NCI-H226 (cell line): ENCODE measurements around the gene CCM2.
"Not testable (repeated sequence)": the region's sequence is repeated elsewhere in the genome, so short reads cannot be mapped to it uniquely, and the experiment has no call there.

Experiments used
- DNase-seq: peaks from one replicate; pipeline ENCODE4 v3.0.0-alpha.2; 2015

Gene CCM2

DNA sequence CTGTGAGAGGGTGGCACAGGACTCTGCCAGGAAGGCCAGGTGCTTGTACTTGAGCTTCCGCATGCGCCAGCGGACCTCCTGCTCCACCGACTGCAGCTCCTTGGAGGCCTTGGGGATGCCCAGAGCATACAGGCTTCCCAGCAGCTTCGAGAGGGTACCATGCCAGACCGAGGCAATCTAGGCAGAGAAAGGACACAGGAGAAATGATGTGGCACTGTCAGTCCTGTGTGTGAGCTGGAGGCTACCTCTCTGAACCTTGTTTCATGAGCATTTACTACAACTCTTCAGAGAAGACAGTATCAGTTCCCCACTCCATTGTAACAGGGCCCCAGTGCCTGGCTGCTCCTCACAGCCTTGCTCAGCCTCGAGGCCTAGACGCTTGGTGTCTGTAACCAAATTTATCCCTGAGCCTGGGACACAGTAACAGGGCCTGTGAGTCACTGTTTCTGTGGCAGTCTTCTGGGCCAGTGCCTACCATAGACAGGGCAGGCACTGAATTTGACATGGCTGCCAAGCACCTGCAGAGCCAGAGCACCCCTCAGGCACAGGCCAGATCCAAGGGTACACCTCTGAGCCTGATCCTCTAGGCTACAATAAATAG, 105.7 kb downstream of the CCM2 start:
- DNase-seq, result no peak

- no peak for DNase-seq
Measured at GRCh38 chr7:45106820-45107219, 106.8 kb downstream of the CCM2 start.

DNA sequence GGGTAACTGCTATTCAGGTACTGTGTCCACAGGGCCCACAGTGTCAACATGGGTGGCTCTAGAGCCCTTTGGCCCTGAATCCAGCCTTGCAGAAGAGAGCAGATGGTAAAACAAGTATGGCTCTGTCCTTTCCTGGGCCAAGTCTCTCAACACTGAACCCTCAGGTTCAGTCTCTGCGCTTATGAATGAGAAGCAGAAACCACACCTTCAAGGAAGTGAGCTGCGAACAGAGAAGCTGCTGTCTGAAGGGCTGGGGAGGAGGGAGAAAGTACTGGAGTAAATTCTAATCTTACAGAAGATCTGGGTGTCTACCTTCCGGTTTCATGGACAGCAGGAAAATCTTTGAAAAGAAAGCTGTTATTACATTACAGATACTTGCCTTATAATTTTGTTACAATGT, 107.4 kb downstream of the CCM2 start:
- no peak for DNase-seq

GRCh38 chr7:45108863-45109262, 108.9 kb downstream of the CCM2 start:
- DNase-seq, result no peak

DNA sequence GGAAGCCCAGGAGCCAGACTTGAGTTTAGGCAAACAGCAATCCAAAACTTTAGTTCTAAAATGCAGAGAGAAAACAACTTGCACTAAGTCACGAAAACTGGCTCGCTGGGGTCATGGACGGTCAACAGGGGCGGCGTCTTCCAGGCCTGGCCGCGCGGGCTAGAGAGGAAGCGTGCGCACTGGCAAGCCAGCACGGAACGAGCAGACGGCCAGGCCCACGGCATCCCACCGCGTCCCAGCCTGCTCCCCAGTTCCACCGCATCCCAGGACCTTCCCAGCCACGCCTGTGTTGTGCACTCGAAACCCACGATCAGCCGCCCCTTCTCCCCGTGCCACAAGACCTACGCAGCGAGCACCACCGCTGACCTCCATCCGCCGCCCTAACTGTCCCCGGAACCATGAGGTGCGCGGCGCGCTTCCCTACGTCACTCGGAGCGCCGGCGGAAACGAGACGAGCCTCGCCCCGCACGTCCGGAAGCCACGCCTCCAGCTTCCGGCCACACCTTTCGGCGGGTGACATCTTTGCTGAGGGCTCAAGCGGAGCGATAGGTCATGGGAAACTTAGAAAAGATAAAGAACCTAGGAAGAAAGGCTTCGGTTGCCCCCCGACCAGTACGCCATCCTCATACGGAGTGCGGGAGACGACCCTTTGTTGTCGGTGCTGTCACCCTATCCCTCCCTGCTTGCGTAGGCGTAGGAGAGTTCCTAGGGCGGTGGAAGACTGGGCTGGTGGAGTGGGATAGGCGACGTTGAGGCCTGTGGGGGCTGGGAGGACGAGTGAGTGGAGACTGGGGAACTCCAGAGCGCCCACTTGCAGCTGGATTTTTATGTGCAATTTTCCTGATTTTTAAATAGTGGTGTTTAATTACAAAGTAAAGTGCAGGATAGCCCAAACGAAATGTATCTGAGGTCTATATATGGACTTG, 111.6 kb downstream of the CCM2 start, which contains the start of gene TBRG4:
TSS of gene TBRG4 (minus strand) at position 400 of the 926 bp plus-strand sequence. CDS start 2,460 bp downstream, outside the sequence.
- DNase-seq, result peak; percentile 98

DNA sequence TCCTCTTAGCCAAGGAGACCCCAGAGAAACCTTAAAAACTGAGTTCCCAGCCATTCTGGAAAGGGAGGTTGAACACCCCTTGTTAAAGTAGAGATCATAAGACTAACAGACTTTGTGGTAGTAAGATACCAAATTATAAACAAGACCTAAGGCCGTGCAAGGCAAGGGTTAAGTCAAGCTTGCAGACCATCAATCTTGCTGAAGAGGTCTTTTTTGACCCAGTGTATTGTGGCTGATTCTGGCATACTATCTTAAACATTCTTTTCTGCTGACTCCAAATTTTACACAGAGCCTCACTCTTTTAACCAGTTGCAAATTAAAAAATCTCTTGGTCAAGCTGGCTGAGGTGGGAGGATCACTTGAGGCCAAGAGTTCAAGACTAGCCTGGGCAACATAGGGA, 112.6 kb downstream of the CCM2 start:
- peak; percentile 65 for DNase-seq

DNA sequence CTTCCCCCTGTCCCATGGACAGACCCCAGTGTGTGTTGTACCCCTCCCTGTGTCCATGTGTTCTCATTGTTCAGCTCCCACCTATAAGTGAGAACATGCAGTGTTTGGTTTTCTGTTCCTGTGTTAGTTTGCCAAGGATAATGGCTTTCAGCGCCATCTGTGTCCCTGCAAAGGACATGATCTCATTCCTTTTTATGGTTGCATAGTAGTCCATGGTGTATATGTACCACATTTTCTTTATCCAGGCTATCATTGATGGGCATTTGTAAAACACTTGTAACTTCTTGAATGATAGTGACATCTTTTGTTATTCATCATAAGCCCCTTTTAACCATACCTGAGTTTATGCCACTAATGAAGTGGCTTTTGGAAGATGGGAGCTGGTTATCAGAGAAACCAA, 114.3 kb downstream of the CCM2 start:
- DNase-seq, result not testable (repeated sequence)

- DNase-seq, result no peak
Measured at GRCh38 chr7:45114926-45115325, 114.9 kb downstream of the CCM2 start.

GRCh38 chr7:45116048-45116447, 116.0 kb downstream of the CCM2 start:
- DNase-seq, result no peak

- no peak for DNase-seq
Measured at GRCh38 chr7:45117582-45117981, 117.6 kb downstream of the CCM2 start.

- DNase-seq, result no peak
Measured at GRCh38 chr7:45118292-45118691, 118.3 kb downstream of the CCM2 start.

DNA sequence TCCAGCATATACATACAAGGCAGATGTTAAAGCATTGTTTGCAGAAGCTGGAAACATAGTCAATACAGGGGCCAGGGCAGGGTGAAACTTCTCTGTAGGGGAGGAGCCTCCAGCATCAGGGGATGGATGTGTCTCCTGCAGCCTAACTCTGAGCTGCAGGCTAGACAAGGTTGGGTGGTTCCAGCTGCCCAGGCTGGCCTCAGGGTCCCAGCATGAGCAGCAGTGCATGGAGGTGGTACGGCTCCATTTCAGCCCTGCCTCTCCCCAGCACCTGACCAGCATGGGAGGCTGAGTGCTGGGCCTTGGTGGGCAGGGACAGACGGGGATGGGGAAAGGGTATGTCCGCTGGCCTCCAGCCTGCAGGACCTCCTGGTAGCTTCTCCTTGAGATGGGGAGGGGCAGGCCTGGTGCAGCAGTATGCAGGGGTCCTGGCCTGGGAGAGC, 118.9 kb downstream of the CCM2 start:
- no peak for DNase-seq

GRCh38 chr7:45119550-45119949, 119.5 kb downstream of the CCM2 start:
- no peak for DNase-seq

DNA sequence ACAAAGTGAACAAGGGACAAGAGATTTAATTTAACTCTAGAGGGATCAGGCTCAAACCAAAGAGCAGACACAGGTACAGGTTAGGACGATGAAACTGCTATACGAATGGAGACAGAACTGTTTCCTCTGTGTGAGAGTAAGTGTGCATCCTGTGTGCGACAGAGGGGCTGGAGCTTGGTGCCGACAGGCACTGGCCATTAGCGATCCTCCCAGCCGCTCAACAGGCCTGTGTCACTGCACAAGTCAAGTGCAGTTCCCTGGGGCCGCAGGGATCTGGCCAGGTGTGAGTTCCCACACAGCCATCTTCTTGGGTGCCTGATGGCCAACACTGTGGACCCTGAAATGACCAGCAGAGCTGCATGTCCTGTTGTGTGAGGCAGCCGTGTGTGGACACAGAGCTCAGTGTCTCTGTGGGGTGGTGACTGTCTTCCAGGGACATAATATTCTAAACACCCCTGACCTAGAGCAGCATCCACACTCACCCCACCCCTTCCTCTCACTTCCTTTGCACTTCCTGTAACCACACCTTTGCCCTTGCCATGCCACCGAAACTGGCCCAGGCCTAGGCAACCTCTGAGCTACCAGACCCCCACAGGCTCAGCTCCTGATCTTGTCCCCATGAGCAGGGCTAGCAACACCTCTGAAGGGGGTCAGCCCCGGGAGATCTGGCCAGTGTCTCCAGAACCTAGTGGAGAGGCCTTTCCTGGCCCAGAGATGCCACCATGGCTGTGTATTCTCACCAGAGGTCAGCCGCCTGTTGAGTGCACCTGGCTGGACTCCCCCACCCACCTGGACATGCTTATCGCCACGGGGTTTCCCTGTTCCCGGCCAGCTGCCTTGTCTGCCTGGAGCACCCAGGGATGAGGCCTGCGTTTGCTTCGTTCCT, 123.2 kb downstream of the CCM2 start:
- DNase-seq, result no peak

DNA sequence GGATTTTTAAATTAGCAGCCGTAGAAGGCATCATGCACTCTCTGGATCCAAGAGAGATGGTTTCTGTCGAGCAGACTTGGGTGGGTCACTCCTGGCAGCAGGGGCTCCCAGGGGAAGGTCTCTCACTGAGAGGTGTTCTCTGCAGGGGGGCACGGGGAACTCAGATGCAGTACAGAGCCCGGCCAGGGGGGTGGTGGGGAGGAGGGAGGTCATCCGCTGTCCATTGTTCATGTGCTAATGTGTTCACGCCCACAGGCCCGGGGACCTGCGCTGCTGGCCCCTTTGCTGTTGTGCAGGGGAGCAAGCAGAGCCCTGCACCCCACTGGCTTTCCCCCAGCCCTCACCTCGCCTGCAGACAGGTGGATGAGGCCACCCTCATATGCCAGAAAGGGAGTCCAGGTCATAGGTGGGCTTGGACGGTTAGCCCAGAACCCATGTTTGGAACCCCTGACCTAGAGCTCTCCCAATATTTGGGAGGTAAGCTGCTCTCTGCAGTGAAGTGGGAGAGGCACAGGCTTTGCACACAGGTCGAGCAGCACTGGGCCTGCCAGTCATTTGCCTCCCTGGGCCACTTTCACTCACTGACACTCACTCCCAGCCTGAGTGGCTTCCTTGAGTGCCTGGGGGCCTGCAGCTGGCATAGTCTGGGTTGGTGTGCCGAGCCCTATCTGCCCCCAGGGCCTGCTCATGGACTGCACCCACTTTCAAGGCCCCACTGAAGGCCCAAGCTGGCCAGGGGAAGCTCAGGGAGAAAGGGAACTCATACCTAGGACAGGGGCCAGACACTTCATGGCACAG, 124.1 kb downstream of the CCM2 start:
- no peak for DNase-seq

DNA sequence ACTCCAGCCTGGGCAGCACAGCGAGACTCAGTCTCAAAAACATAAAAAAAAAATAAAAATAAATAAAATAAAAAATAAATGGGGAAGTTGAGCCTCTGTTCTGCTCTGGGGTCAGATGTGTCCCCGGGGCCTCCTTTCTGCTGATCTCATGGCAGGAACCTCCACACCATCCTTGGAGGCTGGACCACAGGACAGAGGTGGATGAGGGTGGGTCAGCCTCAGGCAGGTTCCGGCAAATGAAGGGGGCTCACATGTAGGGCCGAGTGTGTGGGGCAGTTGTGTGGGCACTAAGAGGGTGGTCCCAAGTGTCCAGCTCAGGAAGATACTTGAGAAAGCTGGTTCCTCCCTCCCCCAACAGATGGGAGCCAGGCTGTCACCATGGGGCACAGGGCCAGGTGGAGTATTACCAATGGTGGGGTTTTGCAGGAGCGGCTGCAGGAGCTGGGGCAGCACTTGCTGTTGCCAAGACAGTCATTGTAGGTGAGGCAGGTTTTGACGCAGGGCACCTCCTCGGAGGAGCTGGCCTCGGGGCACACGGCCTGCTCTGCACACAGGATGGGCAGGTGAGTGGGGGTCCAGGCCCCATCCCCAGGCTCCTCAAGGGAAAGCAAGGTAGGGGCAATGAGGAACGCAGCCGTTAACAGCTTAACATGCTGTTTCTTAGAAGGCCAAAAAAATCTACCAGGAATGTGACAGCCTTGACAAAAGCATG, 125.3 kb downstream of the CCM2 start:
- DNase-seq, result no peak
